ENCODE measurements around the gene VEGFC. TPM values are rescaled to one million over a fixed set of nuclear protein-coding genes. Genes with fewer than 3 reads are reported as not detected.

The VEGFC gene
- total and polyA plus RNA-seq, 7 experiments from 2014 or later: not detected

- Histone ChIP-seq H3K36me3 (ENCODE audit: control insufficient read depth in 2 of 3, insufficient read depth in 3 of 3, low read length in 3 of 3) (no peaks in the 10 kb centered on the region), H3K4me1 (ENCODE audit: control insufficient read depth in 2 of 2, insufficient read depth in 2 of 2, low read length in 2 of 2) (no peaks in the 10 kb centered on the region), H3K4me3 (ENCODE audit: low read length) (no peak overlapping the region), H3K27me3 (ENCODE audit: control insufficient read depth in 2 of 2, insufficient read depth in 2 of 2, low read length in 2 of 2) (no peaks in the 10 kb centered on the region), H3K9me3 (ENCODE audit: control insufficient read depth in 2 of 3, low read length in 3 of 3) (no peaks in the 10 kb centered on the region), H3K27ac (ENCODE audit: low read depth, low read length) (no peak overlapping the region)
- Mint-ChIP-seq H3K4me3 (no peak overlapping the region), H3K36me3 (no peaks in the 10 kb centered on the region), H3K9me3 (peaks cover 0 to 12% (median 0%) of the 10 kb centered on the region in 11 donors), H3K4me1 (no peaks in the 10 kb centered on the region), H3K27me3 (no peaks in the 10 kb centered on the region), H3K27ac (no peak overlapping the region)
- ATAC-seq (no peak), DNase-seq (no peak)
- POLR2A ChIA-PET: no interaction called here
- CTCF ChIA-PET: no interaction called here
- intact Hi-C loops (cut with micrococcal nuclease): no loop called here
Observed at GRCh38 chr4:176814770-176815169, 22.0 kb upstream of the VEGFC start.

- DNase-seq: no peak
- Mint-ChIP-seq H3K36me3 (peaks cover 0 to 5% (median 0%) of the 10 kb centered on the region in 5 donors), H3K27me3 (no peaks in the 10 kb centered on the region), H3K4me3 (no peak overlapping the region), H3K4me1 (no peaks in the 10 kb centered on the region), H3K9me3 (peaks cover 0 to 28% (median 15%) of the 10 kb centered on the region in 11 donors), H3K27ac (no peak overlapping the region)
- intact Hi-C loops (cut with micrococcal nuclease): no loop called here
- H3K9me3 ChIP-seq (ENCODE audit: control insufficient read depth in 2 of 3, low read length in 3 of 3): peaks cover 0 to 8% (median 0%) of the 10 kb centered on the region in 3 experiments
- no peaks in the 10 kb centered on the region for H3K36me3 ChIP-seq (ENCODE audit: control insufficient read depth in 2 of 3, insufficient read depth in 3 of 3, low read length in 3 of 3)
- no peak overlapping the region for H3K4me3 ChIP-seq (ENCODE audit: low read length)
- ATAC-seq: no peak
- H3K27ac ChIP-seq (ENCODE audit: low read depth, low read length): no peak overlapping the region
- H3K4me1 ChIP-seq (ENCODE audit: control insufficient read depth in 2 of 2, insufficient read depth in 2 of 2, low read length in 2 of 2): no peaks in the 10 kb centered on the region
- no peaks in the 10 kb centered on the region for H3K27me3 ChIP-seq (ENCODE audit: control insufficient read depth in 2 of 2, insufficient read depth in 2 of 2, low read length in 2 of 2)
- ChIA-PET POLR2A (no interaction called here), CTCF (no interaction called here)
Observed at GRCh38 chr4:176810481-176811249, 17.9 kb upstream of the VEGFC start.

GRCh38 chr4:176806778-176807375 is 14.2 kb upstream of the VEGFC start:
- intact Hi-C loops (cut with micrococcal nuclease): no loop called here
- no peaks in the 10 kb centered on the region for H3K27me3 Mint-ChIP-seq
- ChIA-PET POLR2A (no interaction called here), CTCF (no interaction called here)
- H3K36me3 ChIP-seq (ENCODE audit: control insufficient read depth in 2 of 3, insufficient read depth in 3 of 3, low read length in 3 of 3): no peaks in the 10 kb centered on the region
- DNase-seq: no peak
- ATAC-seq: no peak
- H3K4me1 Mint-ChIP-seq: no peaks in the 10 kb centered on the region
- H3K9me3 ChIP-seq (ENCODE audit: control insufficient read depth in 2 of 3, low read length in 3 of 3): peaks cover 0 to 8% (median 0%) of the 10 kb centered on the region in 3 experiments
- H3K27me3 ChIP-seq (ENCODE audit: control insufficient read depth in 2 of 2, insufficient read depth in 2 of 2, low read length in 2 of 2): no peaks in the 10 kb centered on the region
- no peaks in the 10 kb centered on the region for H3K4me1 ChIP-seq (ENCODE audit: control insufficient read depth in 2 of 2, insufficient read depth in 2 of 2, low read length in 2 of 2)
- no peak overlapping the region for H3K4me3 ChIP-seq (ENCODE audit: low read length)
- peaks cover 0 to 5% (median 0%) of the 10 kb centered on the region in 5 donors for H3K36me3 Mint-ChIP-seq
- H3K27ac Mint-ChIP-seq: no peak overlapping the region
- H3K27ac ChIP-seq (ENCODE audit: low read depth, low read length): no peak overlapping the region
- H3K4me3 Mint-ChIP-seq: no peak overlapping the region
- H3K9me3 Mint-ChIP-seq: peaks cover 0 to 25% (median 15%) of the 10 kb centered on the region in 11 donors

GRCh38 chr4:176805155-176805554 is 12.4 kb upstream of the VEGFC start:
- no peaks in the 10 kb centered on the region for H3K36me3 ChIP-seq (ENCODE audit: control insufficient read depth in 2 of 3, insufficient read depth in 3 of 3, low read length in 3 of 3)
- ATAC-seq (no peak), DNase-seq (no peak)
- intact Hi-C loops (cut with micrococcal nuclease): no loop called here
- H3K9me3 ChIP-seq (ENCODE audit: control insufficient read depth in 2 of 3, low read length in 3 of 3): peaks cover 0 to 8% (median 0%) of the 10 kb centered on the region in 3 experiments
- Mint-ChIP-seq H3K27me3 (no peaks in the 10 kb centered on the region), H3K27ac (no peak overlapping the region), H3K36me3 (peaks cover 0 to 5% (median 0%) of the 10 kb centered on the region in 5 donors), H3K4me3 (no peak overlapping the region), H3K9me3 (peaks cover 0 to 25% (median 15%) of the 10 kb centered on the region in 11 donors), H3K4me1 (no peaks in the 10 kb centered on the region)
- H3K27me3 ChIP-seq (ENCODE audit: control insufficient read depth in 2 of 2, insufficient read depth in 2 of 2, low read length in 2 of 2): no peaks in the 10 kb centered on the region
- no peaks in the 10 kb centered on the region for H3K4me1 ChIP-seq (ENCODE audit: control insufficient read depth in 2 of 2, insufficient read depth in 2 of 2, low read length in 2 of 2)
- ChIA-PET POLR2A (no interaction called here), CTCF (no interaction called here)
- no peak overlapping the region for H3K4me3 ChIP-seq (ENCODE audit: low read length)
- no peak overlapping the region for H3K27ac ChIP-seq (ENCODE audit: low read depth, low read length)

- peaks cover 0 to 10% (median under 1%) of the 10 kb centered on the region in 11 donors for H3K9me3 Mint-ChIP-seq
- H3K4me1 Mint-ChIP-seq: no peaks in the 10 kb centered on the region
- intact Hi-C loops (cut with micrococcal nuclease): no loop called here
- no peak overlapping the region for H3K4me3 Mint-ChIP-seq
- Histone ChIP-seq H3K4me3 (ENCODE audit: low read length) (no peak overlapping the region), H3K27ac (ENCODE audit: low read depth, low read length) (no peak overlapping the region), H3K36me3 (ENCODE audit: control insufficient read depth in 2 of 3, insufficient read depth in 3 of 3, low read length in 3 of 3) (no peaks in the 10 kb centered on the region), H3K4me1 (ENCODE audit: control insufficient read depth in 2 of 2, insufficient read depth in 2 of 2, low read length in 2 of 2) (no peaks in the 10 kb centered on the region), H3K27me3 (ENCODE audit: control insufficient read depth in 2 of 2, insufficient read depth in 2 of 2, low read length in 2 of 2) (no peaks in the 10 kb centered on the region), H3K9me3 (ENCODE audit: control insufficient read depth in 2 of 3, low read length in 3 of 3) (no peaks in the 10 kb centered on the region)
- CTCF ChIA-PET: no interaction called here
- H3K27me3 Mint-ChIP-seq: peaks cover 0 to 6% (median 5%) of the 10 kb centered on the region in 5 donors
- POLR2A ChIA-PET: no interaction called here
- H3K36me3 Mint-ChIP-seq: peaks cover 0 to 4% (median 0%) of the 10 kb centered on the region in 5 donors
- DNase-seq (no peak), ATAC-seq (no peak)
- H3K27ac Mint-ChIP-seq: no peak overlapping the region
Observed at GRCh38 chr4:176800891-176801534, 8.3 kb upstream of the VEGFC start.

GRCh38 chr4:176799653-176800052 is 6.9 kb upstream of the VEGFC start:
- intact Hi-C loops (cut with micrococcal nuclease): no loop called here
- H3K4me3 ChIP-seq (ENCODE audit: low read length): no peak overlapping the region
- Mint-ChIP-seq H3K9me3 (peaks cover 0 to 10% (median 4%) of the 10 kb centered on the region in 11 donors), H3K36me3 (peaks cover 0 to 4% (median 0%) of the 10 kb centered on the region in 5 donors), H3K27me3 (peaks cover 9 to 17% (median 11%) of the 10 kb centered on the region in 5 donors), H3K4me1 (no peaks in the 10 kb centered on the region), H3K4me3 (no peak overlapping the region), H3K27ac (no peak overlapping the region)
- no peaks in the 10 kb centered on the region for H3K36me3 ChIP-seq (ENCODE audit: control insufficient read depth in 2 of 3, insufficient read depth in 3 of 3, low read length in 3 of 3)
- H3K27me3 ChIP-seq (ENCODE audit: control insufficient read depth in 2 of 2, insufficient read depth in 2 of 2, low read length in 2 of 2): no peaks in the 10 kb centered on the region
- ChIA-PET POLR2A (no interaction called here), CTCF (no interaction called here)
- no peaks in the 10 kb centered on the region for H3K4me1 ChIP-seq (ENCODE audit: control insufficient read depth in 2 of 2, insufficient read depth in 2 of 2, low read length in 2 of 2)
- H3K27ac ChIP-seq (ENCODE audit: low read depth, low read length): no peak overlapping the region
- H3K9me3 ChIP-seq (ENCODE audit: control insufficient read depth in 2 of 3, low read length in 3 of 3): no peaks in the 10 kb centered on the region
- ATAC-seq: no peak
- DNase-seq: no peak
